ENCODE data around the gene ZNF45.
A peak's percentile ranks its signal among the peaks of the same experiment; 100 is the strongest.

The ZNF45 gene

DNA sequence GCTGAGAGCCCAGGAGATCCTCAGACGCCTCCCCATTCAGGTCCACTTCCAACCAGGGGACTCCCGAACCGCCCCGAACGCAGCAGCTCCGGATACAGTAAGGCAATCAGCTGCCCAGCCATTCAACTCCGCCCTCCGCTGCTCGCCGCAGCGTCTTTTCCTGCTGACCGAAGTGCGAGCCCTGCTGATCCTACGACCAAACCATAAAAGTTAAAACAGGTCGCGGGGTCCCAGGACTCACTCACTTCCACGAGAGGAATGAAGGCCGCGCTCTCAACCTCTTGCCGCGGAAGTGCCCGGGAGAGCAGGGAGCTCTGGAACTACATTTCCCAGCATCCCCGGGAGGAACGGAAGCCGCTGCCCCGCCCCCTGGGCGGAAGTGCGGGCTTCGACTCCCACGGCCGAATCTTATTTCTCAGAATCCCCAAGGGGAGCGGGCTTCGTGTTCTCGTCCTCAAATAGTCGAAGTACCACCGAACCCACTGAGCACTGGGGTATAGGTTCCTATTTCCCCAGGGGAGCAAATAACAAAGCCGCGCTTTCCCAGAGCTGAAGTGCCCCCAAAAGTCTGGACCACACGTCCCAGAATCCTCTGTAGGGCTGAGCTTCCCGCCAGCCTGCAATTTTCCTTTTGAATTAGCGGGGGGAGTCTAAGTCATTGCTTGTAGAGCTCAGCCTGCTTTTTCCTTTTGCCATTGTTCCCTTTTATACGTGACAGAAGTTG lies at the start of gene ZNF45:
Gene ZNF45 (minus strand): TSS at position 298 of the 724 bp plus-strand sequence. CDS start 13,097 bp downstream, outside the sequence.
- ATAC-seq, result peak; percentile 97
- 0 out of 2 replicates have a peak, but pooled peaks have one; percentile 24 for TF ChIP-seq ZFP3 (CRISPR knock-in tag; IDR thresholded peaks at IDR 0.05)
- TF ChIP-seq, protein P1, sequence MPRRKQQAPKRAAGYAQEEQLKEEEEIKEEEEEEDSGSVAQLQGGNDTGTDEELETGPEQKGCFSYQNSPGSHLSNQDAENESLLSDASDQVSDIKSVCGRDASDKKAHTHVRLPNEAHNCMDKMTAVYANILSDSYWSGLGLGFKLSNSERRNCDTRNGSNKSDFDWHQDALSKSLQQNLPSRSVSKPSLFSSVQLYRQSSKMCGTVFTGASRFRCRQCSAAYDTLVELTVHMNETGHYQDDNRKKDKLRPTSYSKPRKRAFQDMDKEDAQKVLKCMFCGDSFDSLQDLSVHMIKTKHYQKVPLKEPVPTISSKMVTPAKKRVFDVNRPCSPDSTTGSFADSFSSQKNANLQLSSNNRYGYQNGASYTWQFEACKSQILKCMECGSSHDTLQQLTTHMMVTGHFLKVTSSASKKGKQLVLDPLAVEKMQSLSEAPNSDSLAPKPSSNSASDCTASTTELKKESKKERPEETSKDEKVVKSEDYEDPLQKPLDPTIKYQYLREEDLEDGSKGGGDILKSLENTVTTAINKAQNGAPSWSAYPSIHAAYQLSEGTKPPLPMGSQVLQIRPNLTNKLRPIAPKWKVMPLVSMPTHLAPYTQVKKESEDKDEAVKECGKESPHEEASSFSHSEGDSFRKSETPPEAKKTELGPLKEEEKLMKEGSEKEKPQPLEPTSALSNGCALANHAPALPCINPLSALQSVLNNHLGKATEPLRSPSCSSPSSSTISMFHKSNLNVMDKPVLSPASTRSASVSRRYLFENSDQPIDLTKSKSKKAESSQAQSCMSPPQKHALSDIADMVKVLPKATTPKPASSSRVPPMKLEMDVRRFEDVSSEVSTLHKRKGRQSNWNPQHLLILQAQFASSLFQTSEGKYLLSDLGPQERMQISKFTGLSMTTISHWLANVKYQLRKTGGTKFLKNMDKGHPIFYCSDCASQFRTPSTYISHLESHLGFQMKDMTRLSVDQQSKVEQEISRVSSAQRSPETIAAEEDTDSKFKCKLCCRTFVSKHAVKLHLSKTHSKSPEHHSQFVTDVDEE (CRISPR knock-in tag; IDR thresholded peaks at IDR 0.05), result no peak
- TF ChIP-seq, protein P2, sequence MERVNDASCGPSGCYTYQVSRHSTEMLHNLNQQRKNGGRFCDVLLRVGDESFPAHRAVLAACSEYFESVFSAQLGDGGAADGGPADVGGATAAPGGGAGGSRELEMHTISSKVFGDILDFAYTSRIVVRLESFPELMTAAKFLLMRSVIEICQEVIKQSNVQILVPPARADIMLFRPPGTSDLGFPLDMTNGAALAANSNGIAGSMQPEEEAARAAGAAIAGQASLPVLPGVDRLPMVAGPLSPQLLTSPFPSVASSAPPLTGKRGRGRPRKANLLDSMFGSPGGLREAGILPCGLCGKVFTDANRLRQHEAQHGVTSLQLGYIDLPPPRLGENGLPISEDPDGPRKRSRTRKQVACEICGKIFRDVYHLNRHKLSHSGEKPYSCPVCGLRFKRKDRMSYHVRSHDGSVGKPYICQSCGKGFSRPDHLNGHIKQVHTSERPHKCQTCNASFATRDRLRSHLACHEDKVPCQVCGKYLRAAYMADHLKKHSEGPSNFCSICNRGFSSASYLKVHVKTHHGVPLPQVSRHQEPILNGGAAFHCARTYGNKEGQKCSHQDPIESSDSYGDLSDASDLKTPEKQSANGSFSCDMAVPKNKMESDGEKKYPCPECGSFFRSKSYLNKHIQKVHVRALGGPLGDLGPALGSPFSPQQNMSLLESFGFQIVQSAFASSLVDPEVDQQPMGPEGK (CRISPR knock-in tag; IDR thresholded peaks at IDR 0.05; ENCODE audit: borderline replicate concordance), result 0 out of 2 replicates have a peak, but pooled peaks have one; percentile 14
- no peak for TF ChIP-seq ZNF8 (CRISPR knock-in tag; IDR thresholded peaks at IDR 0.05)
- TF ChIP-seq BACH2 (CRISPR knock-in tag; IDR thresholded peaks at IDR 0.05; ENCODE audit: borderline replicate concordance), result no peak
- no peak for TF ChIP-seq OSR1 (CRISPR knock-in tag; IDR thresholded peaks at IDR 0.05)
- no peak for TF ChIP-seq ISL1 (CRISPR knock-in tag; IDR thresholded peaks at IDR 0.05)
- TF ChIP-seq ZFP30 (CRISPR knock-in tag; IDR thresholded peaks at IDR 0.05), result no peak
- TF ChIP-seq, protein P3, sequence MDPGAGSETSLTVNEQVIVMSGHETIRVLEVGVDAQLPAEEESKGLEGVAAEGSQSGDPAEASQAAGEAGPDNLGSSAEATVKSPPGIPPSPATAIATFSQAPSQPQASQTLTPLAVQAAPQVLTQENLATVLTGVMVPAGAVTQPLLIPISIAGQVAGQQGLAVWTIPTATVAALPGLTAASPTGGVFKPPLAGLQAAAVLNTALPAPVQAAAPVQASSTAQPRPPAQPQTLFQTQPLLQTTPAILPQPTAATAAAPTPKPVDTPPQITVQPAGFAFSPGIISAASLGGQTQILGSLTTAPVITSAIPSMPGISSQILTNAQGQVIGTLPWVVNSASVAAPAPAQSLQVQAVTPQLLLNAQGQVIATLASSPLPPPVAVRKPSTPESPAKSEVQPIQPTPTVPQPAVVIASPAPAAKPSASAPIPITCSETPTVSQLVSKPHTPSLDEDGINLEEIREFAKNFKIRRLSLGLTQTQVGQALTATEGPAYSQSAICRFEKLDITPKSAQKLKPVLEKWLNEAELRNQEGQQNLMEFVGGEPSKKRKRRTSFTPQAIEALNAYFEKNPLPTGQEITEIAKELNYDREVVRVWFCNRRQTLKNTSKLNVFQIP (CRISPR knock-in tag; IDR thresholded peaks at IDR 0.05; ENCODE audit: borderline replicate concordance, low read depth), result no peak

DNA sequence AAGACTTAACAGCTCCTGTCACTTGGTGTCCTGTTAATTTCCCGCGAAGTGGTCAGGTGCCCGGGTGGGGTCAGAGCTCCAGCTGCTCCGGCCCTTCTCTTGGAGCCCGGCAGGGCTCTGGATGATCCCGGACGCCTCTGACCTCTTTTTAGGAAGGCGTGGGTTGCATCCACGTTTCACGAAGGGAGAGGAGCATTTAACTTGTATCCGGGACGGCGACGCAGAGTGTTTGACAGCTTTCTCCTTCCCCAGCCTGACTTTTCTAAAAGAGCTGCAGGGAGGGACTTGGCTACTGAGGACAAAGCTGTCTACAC lies 49.6 kb upstream of the ZNF45 start:
- peak; percentile 59 for ATAC-seq
- TF ChIP-seq, protein P4, sequence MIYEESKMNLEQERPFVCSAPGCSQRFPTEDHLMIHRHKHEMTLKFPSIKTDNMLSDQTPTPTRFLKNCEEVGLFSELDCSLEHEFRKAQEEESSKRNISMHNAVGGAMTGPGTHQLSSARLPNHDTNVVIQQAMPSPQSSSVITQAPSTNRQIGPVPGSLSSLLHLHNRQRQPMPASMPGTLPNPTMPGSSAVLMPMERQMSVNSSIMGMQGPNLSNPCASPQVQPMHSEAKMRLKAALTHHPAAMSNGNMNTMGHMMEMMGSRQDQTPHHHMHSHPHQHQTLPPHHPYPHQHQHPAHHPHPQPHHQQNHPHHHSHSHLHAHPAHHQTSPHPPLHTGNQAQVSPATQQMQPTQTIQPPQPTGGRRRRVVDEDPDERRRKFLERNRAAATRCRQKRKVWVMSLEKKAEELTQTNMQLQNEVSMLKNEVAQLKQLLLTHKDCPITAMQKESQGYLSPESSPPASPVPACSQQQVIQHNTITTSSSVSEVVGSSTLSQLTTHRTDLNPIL (CRISPR knock-in tag; IDR thresholded peaks at IDR 0.05; ENCODE audit: low read depth), result no peak
- TF ChIP-seq ARNTL (CRISPR knock-in tag; IDR thresholded peaks at IDR 0.05; ENCODE audit: borderline replicate concordance, low read depth), result no peak
- TF ChIP-seq, protein P5, sequence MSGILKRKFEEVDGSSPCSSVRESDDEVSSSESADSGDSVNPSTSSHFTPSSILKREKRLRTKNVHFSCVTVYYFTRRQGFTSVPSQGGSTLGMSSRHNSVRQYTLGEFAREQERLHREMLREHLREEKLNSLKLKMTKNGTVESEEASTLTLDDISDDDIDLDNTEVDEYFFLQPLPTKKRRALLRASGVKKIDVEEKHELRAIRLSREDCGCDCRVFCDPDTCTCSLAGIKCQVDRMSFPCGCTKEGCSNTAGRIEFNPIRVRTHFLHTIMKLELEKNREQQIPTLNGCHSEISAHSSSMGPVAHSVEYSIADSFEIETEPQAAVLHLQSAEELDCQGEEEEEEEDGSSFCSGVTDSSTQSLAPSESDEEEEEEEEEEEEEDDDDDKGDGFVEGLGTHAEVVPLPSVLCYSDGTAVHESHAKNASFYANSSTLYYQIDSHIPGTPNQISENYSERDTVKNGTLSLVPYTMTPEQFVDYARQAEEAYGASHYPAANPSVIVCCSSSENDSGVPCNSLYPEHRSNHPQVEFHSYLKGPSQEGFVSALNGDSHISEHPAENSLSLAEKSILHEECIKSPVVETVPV (CRISPR knock-in tag; IDR thresholded peaks at IDR 0.05), result no peak
- no peak for TF ChIP-seq ZFP30 (CRISPR knock-in tag; IDR thresholded peaks at IDR 0.05)
- no peak for TF ChIP-seq PPARA (CRISPR knock-in tag; IDR thresholded peaks at IDR 0.05; ENCODE audit: borderline replicate concordance)
- TF ChIP-seq, protein P3 (CRISPR knock-in tag; IDR thresholded peaks at IDR 0.05; ENCODE audit: borderline replicate concordance, low read depth), result no peak
- TF ChIP-seq GLIS3 (CRISPR knock-in tag; IDR thresholded peaks at IDR 0.05), result no peak
- TF ChIP-seq ESRRG (CRISPR knock-in tag; IDR thresholded peaks at IDR 0.05), result no peak
- TF ChIP-seq ZFP3 (CRISPR knock-in tag; IDR thresholded peaks at IDR 0.05), result no peak
- no peak for TF ChIP-seq ZNF565 (CRISPR knock-in tag; conservative IDR thresholded peaks at IDR 0.05; ENCODE audit: low read depth)
